Colonic mucosa (tissue), 4 donors: Measurements from ENCODE around the gene MYO3A. TPM values are rescaled to one million over a fixed set of nuclear protein-coding genes. Genes with fewer than 3 reads are reported as not detected.

Source experiments
- DNase-seq: peaks from one replicate; pipeline ENCODE4 v3.0.0-alpha.2; 2020
- H3K27ac ChIP-seq: fragments of 200-600 bp; one replicate; pipeline ENCODE4 v1.8.0; 2021
- H3K27me3 ChIP-seq: fragments of 200-600 bp; one replicate; pipeline ENCODE4 v1.8.0; 2021
- H3K36me3 ChIP-seq: fragments of 200-600 bp; one replicate; pipeline ENCODE4 v1.8.0; 2021
- H3K4me1 ChIP-seq: fragments of 200-600 bp; one replicate; pipeline ENCODE4 v1.8.0; 2021; ENCODE audit warnings: mild to moderate bottlenecking
- H3K4me3 ChIP-seq: fragments of 200-600 bp; one replicate; pipeline ENCODE4 v1.8.0; 2021
- H3K9ac ChIP-seq, 2 donors: one replicate each; pipeline ENCODE4 v1.7.0; 2013; ENCODE audit warnings: control low read depth in 2 of 2, low read depth in 2 of 2, low read length in 2 of 2
- H3K9me3 ChIP-seq: fragments of 200-600 bp; one replicate; pipeline ENCODE4 v1.8.0; 2021
- CTCF ChIP-seq: fragments of 200-600 bp; IDR thresholded peaks from one replicate; pipeline ENCODE4 v1.8.0; 2022; ENCODE audit warnings: antibody characterized with exemption, mild to moderate bottlenecking
- intact Hi-C: fragments of 100-400 bp; cut with DNase I; formaldehyde crosslinking; loops from one replicate; pipeline ENCODE4 v1.14.1; 2022
- total RNA-seq, 2 donors: library from RNA; stranded (reverse); fragmentation: NEBNext Ultra II Directional in 1 of 2; extraction: Animal tissue kit (Norgen Biotek cat#: 25700) in 1 of 2; gene quantifications; one replicate each; pipeline ENCODE4 v1.2.1, GENCODE V29; 2021
- donor health status: healthy.
- donor health status: DM: no; HTN: no; CAD: no.
- donor health status: DM: no; HTN: no; CAD: no.

MYO3A gene, protein sequence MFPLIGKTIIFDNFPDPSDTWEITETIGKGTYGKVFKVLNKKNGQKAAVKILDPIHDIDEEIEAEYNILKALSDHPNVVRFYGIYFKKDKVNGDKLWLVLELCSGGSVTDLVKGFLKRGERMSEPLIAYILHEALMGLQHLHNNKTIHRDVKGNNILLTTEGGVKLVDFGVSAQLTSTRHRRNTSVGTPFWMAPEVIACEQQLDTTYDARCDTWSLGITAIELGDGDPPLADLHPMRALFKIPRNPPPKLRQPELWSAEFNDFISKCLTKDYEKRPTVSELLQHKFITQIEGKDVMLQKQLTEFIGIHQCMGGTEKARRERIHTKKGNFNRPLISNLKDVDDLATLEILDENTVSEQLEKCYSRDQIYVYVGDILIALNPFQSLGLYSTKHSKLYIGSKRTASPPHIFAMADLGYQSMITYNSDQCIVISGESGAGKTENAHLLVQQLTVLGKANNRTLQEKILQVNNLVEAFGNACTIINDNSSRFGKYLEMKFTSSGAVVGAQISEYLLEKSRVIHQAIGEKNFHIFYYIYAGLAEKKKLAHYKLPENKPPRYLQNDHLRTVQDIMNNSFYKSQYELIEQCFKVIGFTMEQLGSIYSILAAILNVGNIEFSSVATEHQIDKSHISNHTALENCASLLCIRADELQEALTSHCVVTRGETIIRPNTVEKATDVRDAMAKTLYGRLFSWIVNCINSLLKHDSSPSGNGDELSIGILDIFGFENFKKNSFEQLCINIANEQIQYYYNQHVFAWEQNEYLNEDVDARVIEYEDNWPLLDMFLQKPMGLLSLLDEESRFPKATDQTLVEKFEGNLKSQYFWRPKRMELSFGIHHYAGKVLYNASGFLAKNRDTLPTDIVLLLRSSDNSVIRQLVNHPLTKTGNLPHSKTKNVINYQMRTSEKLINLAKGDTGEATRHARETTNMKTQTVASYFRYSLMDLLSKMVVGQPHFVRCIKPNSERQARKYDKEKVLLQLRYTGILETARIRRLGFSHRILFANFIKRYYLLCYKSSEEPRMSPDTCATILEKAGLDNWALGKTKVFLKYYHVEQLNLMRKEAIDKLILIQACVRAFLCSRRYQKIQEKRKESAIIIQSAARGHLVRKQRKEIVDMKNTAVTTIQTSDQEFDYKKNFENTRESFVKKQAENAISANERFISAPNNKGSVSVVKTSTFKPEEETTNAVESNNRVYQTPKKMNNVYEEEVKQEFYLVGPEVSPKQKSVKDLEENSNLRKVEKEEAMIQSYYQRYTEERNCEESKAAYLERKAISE (N-terminal part only)
- total RNA-seq, result 1 to 10 TPM in 1 of 2 donors, under 1 TPM in 1; 0.37 to 1.4 TPM

DNA sequence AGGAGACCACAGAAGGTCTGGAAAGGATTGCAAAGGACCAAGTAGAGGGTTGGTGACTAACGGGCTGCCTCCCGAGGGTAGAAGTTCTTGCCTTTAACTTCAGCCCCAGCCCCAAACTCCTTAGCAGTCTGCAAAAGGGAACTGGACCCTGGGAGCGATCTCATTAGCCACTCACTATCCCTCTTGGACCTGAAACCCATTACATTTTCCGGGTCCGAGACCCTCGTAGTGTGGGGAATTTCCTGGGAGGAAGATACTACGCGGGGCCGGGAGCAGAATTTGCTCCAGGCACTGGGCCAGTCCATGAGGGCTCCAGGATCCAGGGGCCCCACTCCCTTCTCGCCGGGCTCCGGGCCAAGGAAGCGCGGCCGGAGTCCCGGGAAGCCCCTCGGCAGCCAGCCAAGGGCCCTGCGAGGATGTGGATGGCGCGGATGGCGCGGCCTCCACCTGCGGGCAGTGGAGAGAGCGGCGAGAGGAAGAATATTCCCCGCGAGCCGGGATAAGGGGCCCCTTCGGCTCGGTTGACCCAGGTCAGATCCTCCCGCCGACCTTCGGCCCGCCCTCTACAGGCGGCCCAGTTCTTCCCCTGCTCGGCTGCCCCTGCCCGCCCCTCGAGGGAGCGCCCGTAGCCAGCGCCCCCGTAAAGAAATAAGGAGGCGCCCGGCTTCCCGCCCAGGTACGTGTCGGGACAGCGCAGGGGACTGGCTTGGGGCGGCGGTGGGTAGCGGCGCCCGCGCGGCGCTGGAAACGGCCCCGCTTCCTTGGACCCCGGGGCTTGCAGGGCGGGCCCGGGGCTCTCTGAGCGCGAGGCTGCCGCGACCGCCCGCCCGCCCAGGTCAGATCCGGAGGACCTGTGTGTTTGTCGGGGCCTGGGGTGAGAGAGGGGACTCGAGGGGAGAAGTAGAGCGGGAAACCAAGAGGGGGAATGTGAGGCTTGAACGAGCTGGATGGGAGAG is at the start of gene MYO3A:
Gene MYO3A, plus strand, starts transcription at position 577 of the 956 bp plus-strand sequence. CDS start 17,882 bp downstream, outside the sequence.
- Histone ChIP-seq H3K4me1 (no peaks in the 10 kb centered on the region), H3K9ac (peak within 1 kb of the TSS in 1 of 2 donors; percentile 49), H3K27ac (no peak within 1 kb of the TSS), H3K27me3 (peaks cover 10% of the 10 kb centered on the region), H3K36me3 (no peaks in the 10 kb centered on the region), H3K9me3 (no peaks in the 10 kb centered on the region), H3K4me3 (peak within 1 kb of the TSS; percentile 17)
- DNase-seq, result no peak
- intact Hi-C loops, result no loop called here
- TF ChIP-seq CTCF, result no peak

DNA sequence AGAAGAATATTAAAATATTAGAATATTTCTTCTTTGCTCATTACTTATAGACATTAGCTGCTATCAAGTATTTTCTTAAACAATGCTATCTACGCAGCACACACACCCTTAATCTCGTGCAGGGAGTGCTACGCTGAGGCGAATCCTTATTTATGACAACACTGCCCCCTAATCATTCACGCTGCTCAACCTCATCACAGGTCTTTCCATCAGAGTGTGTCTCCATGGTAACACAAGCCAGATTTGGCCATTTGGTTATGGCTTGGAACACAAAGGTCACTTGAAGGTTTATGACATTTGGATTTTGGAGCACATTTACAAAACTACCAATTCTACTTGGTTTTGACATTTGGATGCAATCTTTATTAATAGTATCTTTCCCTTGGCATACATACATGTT is 45.4 kb upstream of the MYO3A start:
- H3K4me3 ChIP-seq, result no peak overlapping the region
- H3K36me3 ChIP-seq, result no peaks in the 10 kb centered on the region
- no peaks in the 10 kb centered on the region for H3K4me1 ChIP-seq
- H3K27me3 ChIP-seq, result no peaks in the 10 kb centered on the region
- no peaks in the 10 kb centered on the region for H3K9me3 ChIP-seq
- DNase-seq, result no peak
- no peak overlapping the region for H3K9ac ChIP-seq
- no peak for TF ChIP-seq CTCF
- no peak overlapping the region for H3K27ac ChIP-seq
- intact Hi-C loops, result no loop called here

- TF ChIP-seq CTCF, result no peak
- Histone ChIP-seq H3K4me3 (no peak overlapping the region), H3K4me1 (no peaks in the 10 kb centered on the region), H3K9ac (no peak overlapping the region), H3K27ac (no peak overlapping the region), H3K36me3 (no peaks in the 10 kb centered on the region), H3K27me3 (no peaks in the 10 kb centered on the region), H3K9me3 (no peaks in the 10 kb centered on the region)
- no peak for DNase-seq
- intact Hi-C loops, result no loop called here
These were observed 43.0 kb upstream of the MYO3A start for GRCh38 chr10:25890995-25891394.

DNA sequence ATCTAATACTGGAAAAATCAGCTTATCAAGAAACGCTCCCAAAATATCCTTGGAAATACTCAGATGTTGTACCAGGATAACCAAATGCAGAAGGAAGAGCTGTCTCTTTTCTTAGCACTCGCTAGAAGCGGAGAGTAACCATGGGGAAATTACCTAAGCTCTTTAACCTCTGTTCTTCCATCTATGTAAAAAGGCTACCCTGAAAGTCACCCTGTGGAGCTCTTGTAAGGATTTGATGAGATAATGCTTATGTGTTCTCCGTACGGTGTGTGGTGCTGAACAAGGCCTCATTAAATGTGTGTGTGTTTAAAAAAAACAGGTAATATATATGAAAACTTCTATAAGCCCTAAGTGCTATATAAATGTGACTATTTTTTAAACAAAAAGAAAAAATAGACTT is 38.2 kb upstream of the MYO3A start:
- H3K9me3 ChIP-seq, result no peaks in the 10 kb centered on the region
- no peaks in the 10 kb centered on the region for H3K4me1 ChIP-seq
- intact Hi-C loops, result no loop called here
- DNase-seq, result no peak
- TF ChIP-seq CTCF, result no peak
- no peak overlapping the region for H3K4me3 ChIP-seq
- no peak overlapping the region for H3K27ac ChIP-seq
- no peaks in the 10 kb centered on the region for H3K27me3 ChIP-seq
- H3K9ac ChIP-seq, result no peak overlapping the region
- H3K36me3 ChIP-seq, result no peaks in the 10 kb centered on the region
